Stimulated activated CD4-positive, alpha-beta T cell treated with anti-CD3 and anti-CD28 coated beads, TNF-alpha, amount 100 ng/mL, for 4 hours (primary cell): ENCODE data around the gene TGIF1.
"Not testable (repeated sequence)": the region's sequence is repeated elsewhere in the genome, so short reads cannot be mapped to it uniquely, and the experiment has no call there.

Experiments used
- DNase-seq, 3 experiments: peaks; one replicate each; pipeline ENCODE4 v3.0.0-alpha.2; 2020; ENCODE audit warnings: low read depth in 3 of 3

TGIF1 gene

GRCh38 chr18:3450012-3450798 lies at the start of gene TGIF1:
Gene TGIF1 (plus strand): TSS chr18:3450172. CDS start chr18:3450490, 318 bp downstream.
- peak; percentile 51 to 64 (median 53) for DNase-seq

GRCh38 chr18:3400567-3401296 lies 49.2 kb upstream of the TGIF1 start:
- no peak for DNase-seq

DNA sequence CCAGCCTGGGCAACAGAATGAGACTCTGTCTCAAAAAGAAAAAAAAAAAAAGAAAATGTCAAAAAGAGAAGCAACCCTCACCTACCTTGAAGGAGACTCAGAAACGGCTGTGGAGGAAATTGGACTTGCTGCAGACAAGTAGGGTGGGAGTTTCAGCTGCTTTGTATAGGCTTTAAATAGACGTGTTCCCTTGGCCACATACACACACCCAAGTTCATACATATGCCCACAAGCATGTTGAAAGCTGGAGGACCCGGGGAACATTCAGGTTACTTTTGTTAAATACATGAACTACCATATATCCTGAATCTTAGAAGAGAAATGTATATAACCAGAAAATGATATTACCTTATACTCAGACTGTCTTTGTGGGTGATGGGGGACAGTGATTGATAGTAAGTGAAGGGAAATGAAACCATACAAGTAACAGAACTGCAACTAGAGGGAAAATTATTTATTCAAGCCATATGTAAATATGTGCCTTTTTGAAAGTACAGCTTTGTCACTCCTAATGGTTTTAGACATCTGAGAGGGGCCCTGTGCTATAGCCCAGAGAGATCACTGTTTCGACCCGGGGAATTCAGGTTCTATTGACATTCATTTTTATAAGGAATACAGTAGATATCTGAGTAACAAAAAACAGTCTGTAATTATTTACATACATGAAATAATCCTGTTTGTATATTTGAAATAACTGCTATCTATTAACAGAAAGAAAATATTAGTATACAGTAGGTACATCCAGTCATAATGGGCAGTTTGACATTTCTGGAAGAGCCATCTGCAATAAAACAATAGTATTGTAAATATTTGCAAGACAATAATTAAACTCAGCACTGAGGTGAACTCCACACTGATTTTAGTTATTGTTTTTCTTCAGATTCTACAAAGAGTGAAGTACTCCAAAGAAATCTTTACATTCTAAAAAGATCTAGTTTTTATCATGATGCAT lies 48.0 kb upstream of the TGIF1 start:
- DNase-seq, result no peak

- no peak for DNase-seq
Measured at GRCh38 chr18:3402982-3403451, 47.0 kb upstream of the TGIF1 start.

DNA sequence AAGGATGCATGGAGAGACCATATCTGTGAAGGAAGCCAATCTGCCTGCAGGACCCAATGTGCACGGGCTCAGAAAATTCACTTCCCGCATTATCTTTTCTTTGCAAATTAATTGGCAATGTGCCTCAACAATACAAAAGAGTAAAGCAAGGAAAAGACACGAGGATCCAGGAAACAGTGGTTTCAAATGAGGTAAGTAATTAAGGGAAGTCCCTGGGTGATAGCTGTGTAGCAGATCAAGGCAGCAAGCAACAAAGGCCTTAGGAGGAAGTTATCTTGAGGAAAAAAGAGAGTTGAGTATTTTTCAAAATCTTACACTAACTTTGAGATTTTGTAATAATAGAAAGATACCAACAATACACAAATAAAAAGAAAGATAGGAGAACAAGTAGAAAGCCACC lies 44.3 kb upstream of the TGIF1 start:
- DNase-seq, result no peak

- no peak for DNase-seq
Measured at GRCh38 chr18:3408107-3408506, 41.9 kb upstream of the TGIF1 start.

DNA sequence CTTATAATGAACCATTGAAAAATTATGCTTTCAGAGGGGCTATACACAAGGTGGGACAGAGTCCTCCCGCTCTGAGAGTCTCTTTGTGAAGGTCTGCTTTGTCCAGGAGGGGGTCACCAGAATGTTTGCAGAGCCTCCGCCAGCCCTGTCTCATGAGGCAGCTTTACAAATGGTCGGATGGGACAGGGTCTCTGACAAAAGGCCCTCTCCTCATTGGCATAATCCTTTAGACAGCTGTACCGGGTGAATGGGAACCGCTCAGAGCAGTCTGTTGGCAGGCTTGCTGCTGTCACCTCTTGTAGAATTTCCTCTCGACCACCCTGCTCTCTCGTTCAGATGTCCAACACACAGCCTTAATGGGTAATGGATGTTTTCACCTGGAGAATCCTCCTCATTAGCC lies 40.2 kb upstream of the TGIF1 start:
- DNase-seq, result no peak

GRCh38 chr18:3410273-3410672 lies 39.7 kb upstream of the TGIF1 start:
- DNase-seq, result no peak

DNA sequence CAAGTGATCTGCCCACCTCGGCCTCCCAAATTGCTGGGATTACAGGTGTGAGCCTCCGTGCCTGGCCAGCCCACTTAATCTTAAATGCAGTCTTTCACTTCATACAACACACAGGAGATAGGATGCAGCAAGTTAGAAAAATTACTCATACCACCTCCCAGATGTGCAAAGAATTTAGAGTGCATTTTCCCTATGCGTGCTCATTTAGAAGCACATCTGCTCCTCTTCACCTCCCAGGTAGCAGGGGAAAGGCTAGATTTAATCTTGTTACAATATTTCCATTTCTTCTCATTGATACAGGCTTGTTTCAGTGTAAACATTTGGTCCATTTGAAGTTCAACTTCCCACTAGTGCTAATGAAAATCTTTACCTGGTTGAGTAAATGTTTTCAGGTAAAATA lies 39.1 kb upstream of the TGIF1 start:
- DNase-seq, result not testable (repeated sequence)

- no peak for DNase-seq
Measured at GRCh38 chr18:3411327-3411726, 38.6 kb upstream of the TGIF1 start.

- DNase-seq, result peak in 1 of 3 experiments; percentile 3
Measured at GRCh38 chr18:3411854-3412268, 38.1 kb upstream of the TGIF1 start.

DNA sequence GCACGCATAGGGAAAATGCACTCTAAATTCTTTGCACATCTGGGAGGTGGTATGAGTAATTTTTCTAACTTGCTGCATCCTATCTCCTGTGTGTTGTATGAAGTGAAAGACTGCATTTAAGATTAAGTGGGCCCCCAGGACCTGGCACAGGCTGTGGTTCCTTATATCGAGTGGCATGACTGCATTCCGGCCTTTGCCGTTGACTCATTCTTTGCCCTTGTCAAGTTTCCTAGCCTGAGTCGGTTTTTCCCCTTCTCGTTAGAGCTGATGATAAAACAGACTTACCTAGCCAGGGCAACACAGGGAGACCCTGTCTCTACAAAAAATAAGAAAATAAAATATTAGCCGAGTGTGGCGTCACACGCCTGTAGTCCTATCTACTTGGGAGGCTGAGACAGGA lies 37.4 kb upstream of the TGIF1 start:
- not testable (repeated sequence) for DNase-seq

DNA sequence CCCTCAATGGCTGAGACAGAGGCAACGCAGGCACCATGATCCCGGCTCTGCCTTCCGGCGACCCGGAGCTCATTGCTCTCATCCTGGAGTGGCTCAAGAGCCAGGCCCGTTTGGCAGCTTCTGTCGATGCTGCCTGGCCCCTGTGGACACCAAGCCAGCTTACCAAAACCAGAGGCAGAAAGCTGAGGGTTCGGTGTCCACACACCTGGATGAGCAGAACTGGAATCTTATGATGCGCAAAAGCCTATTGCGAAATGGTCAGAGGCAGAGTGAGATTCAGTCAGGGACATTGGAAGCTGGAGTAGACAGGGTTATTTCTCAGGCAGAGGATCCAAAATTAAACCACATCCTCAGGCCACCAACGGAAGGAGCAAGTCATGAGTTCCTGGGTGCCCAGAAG lies 34.9 kb upstream of the TGIF1 start:
- no peak for DNase-seq

DNA sequence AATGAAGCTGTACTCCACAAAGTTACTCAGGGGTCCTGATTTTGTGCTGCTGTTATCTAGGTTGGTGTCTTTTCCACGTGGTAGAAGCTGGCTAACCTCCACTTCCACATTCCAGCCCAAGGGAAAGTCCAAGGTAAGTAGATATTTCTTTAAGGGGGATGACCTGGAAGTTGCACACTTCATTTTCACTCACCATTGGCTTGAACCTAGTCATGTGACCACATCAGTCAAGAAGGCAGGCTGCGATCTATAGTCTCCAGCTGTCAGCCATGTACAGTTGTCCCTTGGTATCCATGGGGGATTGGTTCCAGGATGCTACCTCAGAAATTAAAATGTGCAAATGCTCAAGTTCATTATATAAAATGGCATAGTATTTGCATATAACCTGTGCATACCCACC lies 31.9 kb upstream of the TGIF1 start:
- DNase-seq, result no peak

- DNase-seq, result no peak
Measured at GRCh38 chr18:3420919-3421279, 29.1 kb upstream of the TGIF1 start.

- DNase-seq, result no peak
Measured at GRCh38 chr18:3422905-3423304, 27.1 kb upstream of the TGIF1 start.

DNA sequence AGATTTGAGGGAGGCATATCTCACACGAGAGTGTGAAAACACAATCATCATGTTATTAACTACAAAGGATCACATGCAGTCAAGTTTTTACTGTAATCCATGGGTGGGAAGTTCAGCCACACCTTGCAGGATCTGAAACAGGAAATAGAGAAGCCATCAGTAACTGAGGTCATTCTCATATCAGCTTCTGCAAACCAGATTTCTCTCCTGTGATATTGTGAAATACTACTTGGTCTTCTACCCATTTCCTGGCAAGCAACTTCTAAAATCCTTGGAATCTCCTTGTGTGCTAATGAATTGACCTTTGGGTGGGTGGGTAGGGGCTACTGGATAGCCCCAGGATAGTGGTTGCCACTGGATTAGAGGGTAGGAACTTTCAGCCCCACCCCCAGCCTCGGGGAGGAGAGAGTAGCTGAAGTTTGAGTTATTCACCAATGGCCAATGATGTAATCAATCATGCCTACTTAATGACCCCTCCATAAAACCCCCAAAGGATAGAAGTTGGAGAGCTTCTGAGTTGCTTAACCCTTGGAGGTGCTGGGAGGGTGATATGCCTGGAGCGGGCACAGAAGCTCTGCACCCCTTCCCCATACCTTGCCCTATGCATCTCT lies 25.6 kb upstream of the TGIF1 start:
- no peak for DNase-seq

GRCh38 chr18:3425030-3425429 lies 24.9 kb upstream of the TGIF1 start:
- no peak for DNase-seq

GRCh38 chr18:3425446-3425845 lies 24.5 kb upstream of the TGIF1 start:
- no peak for DNase-seq

DNA sequence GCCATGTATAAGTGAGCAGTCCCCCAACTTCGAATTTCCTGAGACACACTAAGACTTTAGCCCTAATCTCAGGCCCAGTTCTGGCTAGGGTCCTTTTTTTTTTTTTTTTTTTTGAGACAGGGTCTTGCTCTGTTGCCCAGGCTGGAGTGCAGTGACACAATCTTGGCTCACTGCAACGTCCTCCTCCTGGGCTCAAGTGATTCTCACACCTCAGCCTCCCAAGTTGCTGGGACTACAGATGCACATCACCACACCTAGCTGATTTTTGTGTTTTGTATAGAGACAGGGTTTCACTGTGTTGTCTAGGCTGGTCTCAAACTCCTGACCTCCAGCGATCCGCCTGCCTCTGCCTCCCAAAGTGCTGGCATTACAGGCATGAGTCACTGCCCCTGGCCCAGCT lies 23.9 kb upstream of the TGIF1 start:
- DNase-seq, result no peak

DNA sequence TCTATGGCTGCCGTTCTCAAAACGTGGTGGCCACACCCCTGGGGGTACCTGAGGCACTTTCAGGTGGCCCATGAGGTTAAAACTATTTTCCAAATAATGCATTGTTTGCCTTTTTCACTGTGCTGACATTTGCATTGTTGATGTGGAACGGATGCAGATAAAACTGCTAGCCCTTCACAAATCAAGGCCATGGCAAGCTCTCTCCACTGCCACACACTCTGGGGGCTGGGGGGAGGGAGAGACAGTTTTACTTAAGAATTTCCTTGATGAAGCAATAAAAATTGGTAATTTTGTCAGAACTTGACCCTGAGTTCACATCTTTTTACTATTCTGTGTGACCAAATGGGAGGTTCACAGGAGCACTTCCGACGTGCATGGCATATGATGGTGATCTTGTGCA lies 22.0 kb upstream of the TGIF1 start:
- DNase-seq, result no peak

DNA sequence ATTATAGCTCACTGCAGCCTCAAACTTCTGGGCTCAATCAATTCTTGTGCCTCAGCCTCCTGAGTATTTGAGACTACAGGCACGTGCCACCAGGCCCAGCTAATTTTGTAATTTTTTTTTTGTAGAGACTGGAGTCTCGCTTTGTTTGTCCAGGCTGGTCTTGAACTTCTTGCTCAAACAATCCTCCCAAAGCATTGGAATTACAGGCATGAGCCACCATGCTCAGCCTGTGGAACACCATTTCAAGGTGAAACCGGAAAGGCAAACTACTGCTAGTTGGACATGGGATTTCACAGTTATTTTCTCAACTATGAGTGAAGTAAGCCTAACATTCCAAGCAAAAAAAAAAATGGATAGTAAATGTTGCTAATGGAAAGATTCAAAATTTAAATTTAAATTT lies 20.9 kb upstream of the TGIF1 start:
- no peak for DNase-seq
